GM10248 (cell line): Measurements from ENCODE around the gene PIP5KL1.

Experiments used
- CTCF ChIA-PET: fragments of 300-600 bp; sonication (Branson Sonifier 250); formaldehyde crosslinking; extraction: SDS; loops from one replicate; lab custom pipeline; 2021; ENCODE audit warnings: antibody characterized with exemption; lab: Yijun Ruan, JAX
- POLR2A ChIA-PET: fragments of 350-650 bp; sonication (Branson Sonifier 250); formaldehyde crosslinking; extraction: SDS; loops from one replicate; lab custom pipeline; 2020; ENCODE audit warnings: antibody characterized with exemption; lab: Yijun Ruan, JAX
- DNase-seq: peaks from one replicate; pipeline ENCODE4 v3.0.0; 2012; ENCODE audit errors: extremely low spot score
- CTCF ChIP-seq: IDR thresholded peaks from 2 replicates; pipeline ENCODE4 v1.5.1; 2012; ENCODE audit warnings: mild to moderate bottlenecking, low read depth; ENCODE audit errors: extremely low read depth, missing control alignments, control extremely low read depth

Gene PIP5KL1

GRCh38 chr9:127893392-127893791 is 37.2 kb downstream of the PIP5KL1 start:
- no peak for DNase-seq
- no peak for TF ChIP-seq CTCF
- ChIA-PET POLR2A (interaction anchor here (1.1 kb wide), 1 partner anchor 24 kb away, joined by 3 read pairs; the partner anchor contains the start of gene ST6GALNAC4), CTCF (interaction anchor here (2.6 to 3.6 kb wide), 2 partner anchors 8 to 24 kb away, joined by 11 to 15 read pairs; no protein-coding TSS in a partner anchor)

GRCh38 chr9:127892831-127893230 is 37.7 kb downstream of the PIP5KL1 start:
- no peak for DNase-seq
- ChIA-PET POLR2A (interaction anchor here (1.1 kb wide), 1 partner anchor 24 kb away, joined by 3 read pairs; the partner anchor contains the start of gene ST6GALNAC4), CTCF (interaction anchor here (0.8 to 3.6 kb wide), 2 partner anchors 23 to 158 kb away, joined by 3 to 15 read pairs; partner anchors contain the start of gene TOR2A)
- TF ChIP-seq CTCF: no peak

- ChIA-PET POLR2A (interaction anchor here (0.6 kb wide), 1 partner anchor 11 kb away, joined by 6 read pairs; no protein-coding TSS in a partner anchor), CTCF (interaction anchor here (1.2 to 1.8 kb wide), 6 partner anchors 8 to 31 kb away, joined by 3 to 15 read pairs (median 6); no protein-coding TSS in a partner anchor)
- no peak for DNase-seq
- TF ChIP-seq CTCF: no peak
Observed at GRCh38 chr9:127890053-127890452, 40.5 kb downstream of the PIP5KL1 start.

- CTCF ChIA-PET: interaction anchor here (0.8 to 2.1 kb wide), 4 partner anchors 16 to 102 kb away, joined by 3 to 7 read pairs (median 6); partner anchors contain the start of gene CDK9
- TF ChIP-seq CTCF: peak; percentile 6
- no peak for DNase-seq
- POLR2A ChIA-PET: interaction anchor here (0.6 to 0.7 kb wide), 2 partner anchors 14 to 29 kb away, joined by 3 to 4 read pairs; partner anchors contain the start of gene ST6GALNAC4
Observed at GRCh38 chr9:127887792-127888191, 42.8 kb downstream of the PIP5KL1 start.

- ChIA-PET POLR2A (no interaction called here), CTCF (interaction anchor here (2.1 to 2.8 kb wide), 3 partner anchors 8 to 35 kb away, joined by 7 to 20 read pairs (median 11); no protein-coding TSS in a partner anchor)
- TF ChIP-seq CTCF: no peak
- no peak for DNase-seq
Observed at GRCh38 chr9:127886401-127886972, 44.1 kb downstream of the PIP5KL1 start.

GRCh38 chr9:127885508-127886281 is 44.9 kb downstream of the PIP5KL1 start:
- TF ChIP-seq CTCF: no peak
- ChIA-PET POLR2A (interaction anchor here (1.2 kb wide), 1 partner anchor 9 kb away, joined by 3 read pairs; no protein-coding TSS in a partner anchor), CTCF (interaction anchor here (0.8 to 2.8 kb wide), 5 partner anchors 9 to 151 kb away, joined by 3 to 20 read pairs (median 7); partner anchors contain the start of gene TOR2A)
- DNase-seq: no peak
